ENCODE data around the gene ZNF699. TPM values are rescaled to one million over a fixed set of nuclear protein-coding genes. Genes with fewer than 3 reads are reported as not detected.
"Not testable (repeated sequence)": the region's sequence is repeated elsewhere in the genome, so short reads cannot be mapped to it uniquely, and the experiment has no call there.

The ZNF699 gene
- 10 to 100 TPM in 4 of 6 donors, 1 to 10 TPM in 2; 5.2 to 37.3 (median 11.3) TPM for polyA plus RNA-seq (ENCODE audit: low read depth in 6 of 6)

DNA sequence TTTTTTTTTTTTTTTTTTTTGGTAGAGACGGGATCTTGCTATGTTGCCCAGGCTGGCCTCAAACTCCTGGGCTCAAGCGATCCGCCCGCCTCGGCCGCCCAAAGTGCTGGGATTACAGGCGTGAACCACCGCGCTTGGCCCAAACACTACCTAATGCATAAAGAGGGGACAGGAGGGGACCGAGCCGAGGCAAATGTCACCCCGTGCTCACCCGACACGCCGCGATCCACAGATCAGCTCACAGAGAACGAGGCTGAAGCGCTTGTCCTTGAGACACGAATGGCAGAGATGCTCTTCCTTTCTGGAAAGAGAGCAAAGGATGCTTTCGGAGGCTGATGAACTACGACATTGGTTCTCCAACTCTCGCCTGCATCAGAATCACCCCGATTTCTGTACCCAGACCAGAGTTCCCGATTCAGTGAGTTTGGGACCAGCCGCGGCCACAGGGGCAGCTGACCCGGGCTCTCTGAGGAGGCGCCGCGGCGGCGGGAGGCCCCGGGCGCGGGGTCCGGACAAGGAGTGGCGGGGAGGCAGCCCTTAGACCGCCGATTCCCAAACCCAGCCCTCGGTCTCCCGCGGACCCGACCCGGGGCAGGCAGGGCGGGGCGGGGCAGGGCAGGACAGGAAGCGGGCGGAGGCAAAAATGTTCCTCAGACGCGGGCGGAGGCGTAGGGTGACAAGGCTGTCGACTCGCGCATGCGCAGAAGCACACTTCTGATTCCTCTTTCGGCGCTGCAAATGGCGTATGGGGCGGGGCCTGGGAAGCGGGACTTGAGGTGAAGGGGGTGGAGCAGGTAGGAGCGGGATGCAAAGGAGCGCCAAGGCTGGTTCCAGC, at the start of gene ZNF699:
Gene ZNF699 (minus strand): TSS at position 700 of the 835 bp plus-strand sequence. CDS start 4,719 bp downstream, outside the sequence.
- ATAC-seq (ENCODE audit: low read depth in 2 of 2) (peak; percentile 89), DNase-seq (peak; percentile 98)
- Mint-ChIP-seq H3K36me3 (peaks cover 9 to 18% of the 10 kb centered on the region in 2 donors), H3K9me3 (peaks cover 0 to 24% (median 11%) of the 10 kb centered on the region in 7 donors), H3K27me3 (no peaks in the 10 kb centered on the region), H3K4me3 (peak within 1 kb of the TSS; percentile 83 to 100 (median 96)), H3K27ac (peak within 1 kb of the TSS; percentile 93 to 99 (median 98)), H3K4me1 (peaks cover 24 to 49% (median 37%) of the 10 kb centered on the region in 3 donors)

DNA sequence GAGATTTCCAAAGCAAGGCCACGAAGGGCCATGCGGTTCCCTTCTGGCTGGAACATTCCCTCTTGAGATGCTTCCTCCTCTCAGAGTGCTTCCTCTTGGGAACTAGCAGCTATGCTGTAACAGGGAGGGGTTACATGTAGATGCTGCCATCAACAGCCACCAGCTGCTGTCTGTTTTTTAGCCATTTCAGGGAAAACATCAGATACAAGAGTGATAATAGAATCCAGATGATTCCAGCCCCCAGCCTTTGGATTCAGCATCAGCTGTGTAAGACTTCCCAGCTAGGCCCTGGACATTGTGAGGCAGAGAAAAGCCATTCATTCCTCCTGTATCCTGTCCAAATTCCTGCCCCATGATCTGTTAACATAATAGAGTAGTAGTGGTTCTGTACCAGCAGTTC, 45.0 kb upstream of the ZNF699 start:
- H3K36me3 Mint-ChIP-seq: peaks cover 27 to 35% of the 10 kb centered on the region in 2 donors
- no peak overlapping the region for H3K27ac Mint-ChIP-seq
- H3K27me3 Mint-ChIP-seq: no peaks in the 10 kb centered on the region
- ATAC-seq (ENCODE audit: low read depth in 2 of 2) (no peak), DNase-seq (no peak)
- H3K4me3 Mint-ChIP-seq: peak overlapping the region in 1 of 8 donors; percentile 44
- H3K4me1 Mint-ChIP-seq: peaks cover 0 to 2% (median 0%) of the 10 kb centered on the region in 3 donors
- peaks cover 7 to 80% (median 66%) of the 10 kb centered on the region in 7 donors for H3K9me3 Mint-ChIP-seq

DNA sequence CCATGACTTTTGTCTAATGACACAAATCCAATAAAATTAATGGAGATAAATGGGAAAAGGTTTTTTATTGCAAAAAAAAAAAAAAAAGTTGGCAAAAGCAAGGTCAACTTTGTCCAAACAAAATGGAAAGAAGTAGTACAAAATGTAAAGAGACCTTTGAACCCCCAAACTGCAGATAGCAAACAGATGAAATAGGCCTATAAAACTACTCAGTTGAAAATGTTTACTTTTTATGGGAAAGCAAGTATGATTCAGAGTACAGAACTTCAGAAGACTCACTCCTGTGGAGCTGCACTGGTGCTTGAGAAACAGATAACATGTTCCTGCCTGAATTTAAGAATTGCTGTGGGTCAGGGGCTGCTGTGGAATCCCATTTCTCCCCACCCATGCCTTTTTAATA, 43.4 kb upstream of the ZNF699 start:
- no peak for DNase-seq
- no peak overlapping the region for H3K27ac Mint-ChIP-seq
- no peaks in the 10 kb centered on the region for H3K27me3 Mint-ChIP-seq
- ATAC-seq (ENCODE audit: low read depth in 2 of 2): no peak
- H3K4me3 Mint-ChIP-seq: no peak overlapping the region
- peaks cover 35 to 43% of the 10 kb centered on the region in 2 donors for H3K36me3 Mint-ChIP-seq
- peaks cover 10 to 83% (median 72%) of the 10 kb centered on the region in 7 donors for H3K9me3 Mint-ChIP-seq
- peaks cover 0 to 2% (median 0%) of the 10 kb centered on the region in 3 donors for H3K4me1 Mint-ChIP-seq

DNA sequence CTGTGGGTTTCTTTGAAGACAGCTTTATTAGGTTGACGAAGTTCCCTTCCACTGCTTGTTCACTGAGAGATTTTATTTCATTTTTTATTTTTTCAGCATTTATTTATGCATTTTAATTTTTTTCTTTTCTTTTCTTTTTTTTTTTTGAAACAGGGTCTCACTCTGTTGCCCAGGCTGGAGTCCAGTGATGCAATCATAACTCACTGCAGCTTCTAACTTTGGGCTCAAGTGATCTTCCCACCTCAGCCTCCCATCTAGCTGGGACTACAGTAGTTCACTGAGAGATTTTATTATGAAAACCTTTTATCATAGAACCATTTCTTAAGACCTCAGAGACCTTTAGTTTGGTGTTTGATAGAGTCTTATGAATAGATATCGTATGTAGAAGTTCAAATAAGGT, 42.9 kb upstream of the ZNF699 start:
- Mint-ChIP-seq H3K27ac (no peak overlapping the region), H3K4me3 (peak overlapping the region in 1 of 8 donors; percentile 1), H3K36me3 (peaks cover 32 to 43% of the 10 kb centered on the region in 2 donors), H3K9me3 (peaks cover 10 to 83% (median 72%) of the 10 kb centered on the region in 7 donors), H3K27me3 (no peaks in the 10 kb centered on the region), H3K4me1 (no peaks in the 10 kb centered on the region)
- ATAC-seq (ENCODE audit: low read depth in 2 of 2) (no peak), DNase-seq (no peak)

DNA sequence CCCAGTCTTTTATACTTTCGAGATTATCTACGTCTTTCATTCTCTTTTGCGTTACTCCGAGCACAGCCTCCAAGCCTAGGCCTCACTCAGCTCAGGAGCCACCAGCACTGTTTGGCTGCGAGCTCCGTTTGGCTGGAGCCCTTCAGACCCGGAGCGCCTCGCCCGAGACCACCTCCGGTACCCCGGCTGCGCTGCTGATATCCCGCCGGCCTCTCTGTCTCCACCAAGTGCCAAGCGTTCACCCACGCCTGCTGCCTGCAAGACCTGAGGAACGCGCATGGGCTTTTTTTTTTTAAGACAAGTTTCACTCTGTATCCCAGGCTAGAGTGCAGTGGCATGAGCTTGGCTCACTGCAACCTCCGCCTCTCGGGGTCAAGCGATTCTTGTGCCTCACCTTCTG, 39.0 kb upstream of the ZNF699 start:
- H3K36me3 Mint-ChIP-seq: peaks cover 49 to 53% of the 10 kb centered on the region in 2 donors
- no peaks in the 10 kb centered on the region for H3K4me1 Mint-ChIP-seq
- no peak overlapping the region for H3K27ac Mint-ChIP-seq
- ATAC-seq (ENCODE audit: low read depth in 2 of 2) (no peak), DNase-seq (no peak)
- peaks cover 14 to 88% (median 79%) of the 10 kb centered on the region in 7 donors for H3K9me3 Mint-ChIP-seq
- H3K4me3 Mint-ChIP-seq: no peak overlapping the region
- H3K27me3 Mint-ChIP-seq: no peaks in the 10 kb centered on the region

DNA sequence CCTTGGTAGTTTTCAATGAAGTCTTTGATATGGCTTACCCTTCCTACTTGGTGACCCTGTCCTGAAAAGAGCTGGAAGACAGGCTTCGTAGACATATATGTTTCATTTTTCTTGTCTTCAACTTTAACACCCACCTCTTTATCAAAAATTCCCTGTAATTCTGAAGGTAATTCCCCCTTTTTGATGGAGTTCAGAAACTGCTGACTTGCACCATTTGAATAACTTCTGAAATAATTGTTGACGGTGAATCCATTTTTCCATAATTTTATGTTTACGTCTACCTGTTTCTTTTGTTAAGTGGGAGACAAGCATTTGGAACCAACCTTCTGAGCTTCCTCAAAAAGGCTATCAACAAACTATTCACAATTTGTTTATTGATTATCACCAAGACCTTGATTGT, 38.6 kb upstream of the ZNF699 start:
- no peaks in the 10 kb centered on the region for H3K27me3 Mint-ChIP-seq
- peaks cover 14 to 91% (median 83%) of the 10 kb centered on the region in 7 donors for H3K9me3 Mint-ChIP-seq
- H3K36me3 Mint-ChIP-seq: peaks cover 53 to 57% of the 10 kb centered on the region in 2 donors
- ATAC-seq (ENCODE audit: low read depth in 2 of 2) (no peak), DNase-seq (no peak)
- H3K4me3 Mint-ChIP-seq: no peak overlapping the region
- no peak overlapping the region for H3K27ac Mint-ChIP-seq
- H3K4me1 Mint-ChIP-seq: no peaks in the 10 kb centered on the region

DNA sequence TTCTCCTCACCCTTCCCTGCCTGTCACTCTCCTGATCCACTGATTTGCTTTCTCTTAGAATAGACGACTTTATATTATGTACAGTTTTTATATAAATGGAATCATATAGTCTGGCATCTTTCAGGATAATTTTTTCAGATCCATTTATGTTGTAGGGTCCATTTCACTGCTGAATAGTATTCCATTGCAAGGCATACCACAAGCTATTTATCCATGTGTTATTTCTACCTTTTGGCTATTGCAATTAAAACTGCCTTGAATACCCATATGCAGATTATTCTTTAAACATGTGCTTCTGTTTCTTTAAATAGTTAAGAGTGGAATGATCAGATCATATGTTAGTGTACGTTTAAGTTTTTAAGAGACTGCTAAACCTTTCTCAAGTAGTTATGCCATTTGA, 35.4 kb upstream of the ZNF699 start:
- Mint-ChIP-seq H3K27ac (no peak overlapping the region), H3K4me1 (no peaks in the 10 kb centered on the region), H3K9me3 (peaks cover 11 to 94% (median 87%) of the 10 kb centered on the region in 7 donors), H3K27me3 (no peaks in the 10 kb centered on the region), H3K4me3 (no peak overlapping the region), H3K36me3 (peaks cover 67 to 68% of the 10 kb centered on the region in 2 donors)
- ATAC-seq (ENCODE audit: low read depth in 2 of 2) (no peak), DNase-seq (no peak)

DNA sequence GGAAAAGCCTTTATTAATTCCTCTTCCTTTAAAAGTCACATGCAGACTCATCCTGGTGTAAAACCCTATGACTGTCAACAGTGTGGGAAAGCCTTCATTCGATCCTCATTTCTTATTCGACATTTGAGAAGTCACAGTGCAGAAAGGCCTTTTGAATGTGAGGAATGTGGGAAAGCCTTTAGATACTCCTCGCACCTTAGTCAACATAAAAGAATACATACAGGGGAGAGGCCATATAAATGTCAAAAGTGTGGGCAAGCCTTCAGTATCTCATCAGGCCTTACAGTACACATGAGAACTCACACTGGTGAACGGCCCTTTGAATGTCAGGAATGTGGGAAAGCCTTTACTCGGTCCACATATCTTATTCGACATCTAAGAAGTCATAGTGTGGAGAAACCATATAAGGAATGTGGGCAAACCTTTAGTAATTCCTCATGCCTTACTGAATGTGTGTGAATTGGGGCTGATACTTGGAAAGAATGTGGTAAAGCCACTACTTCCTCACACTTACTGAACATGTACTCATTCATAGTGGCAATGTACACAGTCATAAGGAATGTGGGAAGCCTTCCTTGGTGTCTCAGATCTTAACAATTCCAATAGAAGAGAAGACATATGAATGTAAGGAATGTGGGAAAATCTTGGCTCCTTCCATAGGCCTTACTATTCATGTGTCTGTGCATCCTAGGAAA, 33.1 kb upstream of the ZNF699 start:
- H3K27ac Mint-ChIP-seq: no peak overlapping the region
- peaks cover 11 to 94% (median 84%) of the 10 kb centered on the region in 7 donors for H3K9me3 Mint-ChIP-seq
- H3K4me1 Mint-ChIP-seq: no peaks in the 10 kb centered on the region
- no peak for ATAC-seq (ENCODE audit: low read depth in 2 of 2)
- DNase-seq: no peak
- H3K4me3 Mint-ChIP-seq: no peak overlapping the region
- H3K27me3 Mint-ChIP-seq: no peaks in the 10 kb centered on the region
- peaks cover 69 to 71% of the 10 kb centered on the region in 2 donors for H3K36me3 Mint-ChIP-seq

DNA sequence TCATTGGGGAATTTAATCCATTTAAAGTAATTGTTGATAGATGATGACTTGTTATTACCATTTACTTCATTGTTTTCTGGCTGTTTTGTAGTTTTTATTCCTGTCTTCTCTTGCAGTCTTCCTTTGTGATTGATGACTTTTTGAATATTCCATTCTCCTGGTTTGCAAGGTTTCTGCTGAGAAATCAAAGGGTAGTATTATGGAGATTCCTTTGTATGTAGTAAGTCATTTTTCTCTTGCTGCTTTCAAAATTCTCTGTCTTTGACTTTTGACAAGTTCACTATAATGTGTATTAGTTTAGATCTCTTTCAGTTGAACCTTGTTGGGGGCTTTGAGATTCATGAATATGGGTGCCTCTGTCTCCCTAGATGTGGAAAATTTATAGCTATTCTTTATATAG, 20.4 kb upstream of the ZNF699 start:
- H3K4me3 Mint-ChIP-seq: peak overlapping the region in 1 of 8 donors; percentile 35

DNA sequence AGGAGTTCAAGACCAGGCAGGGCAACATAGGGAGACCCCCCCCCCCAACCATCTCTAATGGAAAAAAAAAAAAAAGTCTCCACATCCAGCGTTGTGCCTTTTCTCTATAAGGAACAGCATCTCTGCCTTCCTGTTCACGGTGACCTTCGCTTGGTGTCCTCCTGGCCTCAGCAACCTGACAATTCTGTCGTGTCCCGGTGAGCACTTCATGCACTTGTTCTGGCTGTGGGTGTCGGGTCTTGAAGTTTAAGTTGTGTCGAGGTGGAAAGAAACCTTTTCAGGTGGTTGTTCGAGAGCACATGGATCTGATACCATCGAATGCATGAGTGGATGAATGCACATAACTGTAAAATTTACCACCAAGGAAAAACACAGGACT, 14.9 kb upstream of the ZNF699 start:
- ATAC-seq (ENCODE audit: low read depth in 2 of 2): no peak
- Mint-ChIP-seq H3K4me3 (peak overlapping the region; percentile 89 to 99 (median 97)), H3K36me3 (peaks cover 6 to 15% of the 10 kb centered on the region in 2 donors), H3K27ac (peak overlapping the region; percentile 61 to 96 (median 90)), H3K4me1 (peaks cover 5 to 30% (median 20%) of the 10 kb centered on the region in 3 donors), H3K27me3 (peaks cover 0 to under 1% (median 0%) of the 10 kb centered on the region in 3 donors), H3K9me3 (peaks cover 0 to 66% (median 49%) of the 10 kb centered on the region in 7 donors)
- no peak for DNase-seq

More for the DNA sequence above, 20.4 kb upstream of the ZNF699 start:
- DNase-seq: no peak
- Mint-ChIP-seq H3K4me1 (peaks cover 0 to 12% (median 9%) of the 10 kb centered on the region in 3 donors), H3K9me3 (peaks cover 0 to 91% (median 69%) of the 10 kb centered on the region in 7 donors), H3K27ac (no peak overlapping the region), H3K27me3 (no peaks in the 10 kb centered on the region), H3K36me3 (peaks cover 41 to 43% of the 10 kb centered on the region in 2 donors)
- no peak for ATAC-seq (ENCODE audit: low read depth in 2 of 2)

DNA sequence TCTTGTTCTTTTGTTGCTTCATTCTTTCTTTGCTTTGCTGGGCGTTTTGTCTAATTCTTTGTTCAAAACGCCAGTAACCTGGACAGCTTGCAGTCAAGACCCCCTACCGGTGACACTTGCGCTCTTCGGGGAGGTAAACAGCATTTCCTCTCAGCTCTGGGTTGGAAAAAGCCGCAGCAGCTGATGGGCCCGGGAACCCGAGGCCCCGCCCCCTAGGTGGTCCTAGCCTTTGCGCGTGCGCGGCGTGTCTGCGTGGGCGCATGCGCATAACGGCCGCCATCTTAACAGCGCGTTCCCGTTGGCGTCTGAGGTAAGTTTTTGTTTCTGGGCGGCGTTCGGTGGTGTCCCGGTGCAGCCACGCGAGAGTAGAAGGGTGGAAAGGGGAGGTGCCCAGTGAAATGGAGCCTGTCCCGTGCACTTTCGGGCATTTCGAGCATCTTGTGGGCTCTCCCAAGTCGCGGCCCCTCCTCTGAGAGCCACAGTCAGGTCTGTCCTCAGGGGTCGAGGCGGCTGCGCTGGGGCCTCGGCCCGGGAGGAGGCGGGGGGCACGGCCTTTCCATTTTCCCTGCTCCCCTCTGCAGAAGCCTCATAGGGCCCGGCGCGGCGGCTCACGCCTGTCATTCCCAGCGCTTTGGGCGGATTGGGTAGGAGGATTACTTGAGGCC, 14.4 kb upstream of the ZNF699 start, which contains the start of gene ZNF559:
Gene ZNF559 (plus strand): TSS at position 261 of the 665 bp plus-strand sequence. CDS start 14,371 bp downstream, outside the sequence.
- Mint-ChIP-seq H3K9me3 (peaks cover 0 to 61% (median 45%) of the 10 kb centered on the region in 7 donors), H3K4me1 (peaks cover 5 to 30% (median 20%) of the 10 kb centered on the region in 3 donors), H3K27me3 (peaks cover 0 to 5% (median 0%) of the 10 kb centered on the region in 3 donors), H3K4me3 (peak within 1 kb of the TSS; percentile 89 to 99 (median 97)), H3K36me3 (peaks cover 6 to 15% of the 10 kb centered on the region in 2 donors), H3K27ac (peak within 1 kb of the TSS; percentile 78 to 97 (median 95))
- ATAC-seq (ENCODE audit: low read depth in 2 of 2) (peak; percentile 97), DNase-seq (peak; percentile 96)

DNA sequence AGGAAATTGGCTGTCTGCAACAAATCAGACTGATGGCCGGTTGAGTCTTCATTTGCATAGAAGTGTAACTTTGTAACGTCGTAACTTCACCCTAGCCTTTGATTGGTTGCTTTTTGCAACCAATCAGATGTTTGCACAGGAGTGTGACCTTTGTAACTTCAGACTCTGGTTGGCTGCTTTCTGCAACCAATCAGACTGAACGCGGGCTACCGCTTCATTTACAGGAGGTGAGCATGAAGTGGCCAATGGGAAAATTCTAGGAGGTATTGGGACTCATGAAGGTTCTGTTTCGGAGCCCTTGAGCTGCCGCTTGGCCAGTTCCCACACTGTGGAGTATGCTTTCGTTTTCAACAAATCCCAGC, 13.9 kb upstream of the ZNF699 start:
- H3K36me3 Mint-ChIP-seq: peaks cover 6 to 15% of the 10 kb centered on the region in 2 donors
- DNase-seq: no peak
- peak overlapping the region; percentile 69 to 97 (median 92) for H3K27ac Mint-ChIP-seq
- H3K27me3 Mint-ChIP-seq: peaks cover 0 to 5% (median 0%) of the 10 kb centered on the region in 3 donors
- peaks cover 5 to 30% (median 20%) of the 10 kb centered on the region in 3 donors for H3K4me1 Mint-ChIP-seq
- peak overlapping the region; percentile 89 to 99 (median 97) for H3K4me3 Mint-ChIP-seq
- peak; percentile 22 to 29 for ATAC-seq (ENCODE audit: low read depth in 2 of 2)
- peaks cover 0 to 57% (median 41%) of the 10 kb centered on the region in 7 donors for H3K9me3 Mint-ChIP-seq

DNA sequence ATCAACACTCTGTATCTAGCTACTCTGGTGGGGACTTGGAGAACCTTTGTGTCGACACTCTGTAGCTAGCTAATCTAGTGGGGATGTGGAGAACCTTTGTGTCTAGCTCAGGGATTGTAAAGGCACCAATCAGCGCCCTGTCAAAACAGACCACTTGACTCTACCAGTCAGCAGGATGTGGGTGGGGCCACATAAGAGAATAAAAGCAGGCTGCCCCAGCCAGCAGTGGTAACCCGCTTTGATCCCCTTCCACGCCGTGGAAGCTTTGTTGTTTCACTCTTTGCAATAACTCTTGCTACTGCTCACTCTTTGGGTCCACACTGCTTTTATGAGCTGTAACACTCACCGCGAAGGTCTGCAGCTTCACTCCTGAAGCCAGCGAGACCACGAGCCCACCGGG, 12.6 kb upstream of the ZNF699 start:
- Mint-ChIP-seq H3K9me3 (peaks cover 0 to 47% (median 32%) of the 10 kb centered on the region in 7 donors), H3K27ac (peak overlapping the region in 1 of 6 donors; percentile 88), H3K4me3 (peak overlapping the region in 7 of 8 donors; percentile 44 to 98 (median 95)), H3K4me1 (peaks cover 5 to 28% (median 20%) of the 10 kb centered on the region in 3 donors)
- ATAC-seq (ENCODE audit: low read depth in 2 of 2); DNase-seq; H3K36me3 Mint-ChIP-seq; H3K27me3 Mint-ChIP-seq: not testable (repeated sequence)
